ENCODE data around the gene WIZ.

- TF ChIP-seq, protein P1, sequence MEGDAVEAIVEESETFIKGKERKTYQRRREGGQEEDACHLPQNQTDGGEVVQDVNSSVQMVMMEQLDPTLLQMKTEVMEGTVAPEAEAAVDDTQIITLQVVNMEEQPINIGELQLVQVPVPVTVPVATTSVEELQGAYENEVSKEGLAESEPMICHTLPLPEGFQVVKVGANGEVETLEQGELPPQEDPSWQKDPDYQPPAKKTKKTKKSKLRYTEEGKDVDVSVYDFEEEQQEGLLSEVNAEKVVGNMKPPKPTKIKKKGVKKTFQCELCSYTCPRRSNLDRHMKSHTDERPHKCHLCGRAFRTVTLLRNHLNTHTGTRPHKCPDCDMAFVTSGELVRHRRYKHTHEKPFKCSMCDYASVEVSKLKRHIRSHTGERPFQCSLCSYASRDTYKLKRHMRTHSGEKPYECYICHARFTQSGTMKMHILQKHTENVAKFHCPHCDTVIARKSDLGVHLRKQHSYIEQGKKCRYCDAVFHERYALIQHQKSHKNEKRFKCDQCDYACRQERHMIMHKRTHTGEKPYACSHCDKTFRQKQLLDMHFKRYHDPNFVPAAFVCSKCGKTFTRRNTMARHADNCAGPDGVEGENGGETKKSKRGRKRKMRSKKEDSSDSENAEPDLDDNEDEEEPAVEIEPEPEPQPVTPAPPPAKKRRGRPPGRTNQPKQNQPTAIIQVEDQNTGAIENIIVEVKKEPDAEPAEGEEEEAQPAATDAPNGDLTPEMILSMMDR (IDR thresholded peaks at IDR 0.05 in 8 of 11, conservative IDR thresholded peaks at IDR 0.05 in 3 of 11): no peak
- TF ChIP-seq POLR2AphosphoS5 (IDR thresholded peaks at IDR 0.05) (no peak), POLR2A (IDR thresholded peaks at IDR 0.05) (no peak)
These were observed 52.5 kb downstream of the WIZ start for GRCh38 chr19:15397236-15397635.

All from spleen (tissue), 7 donors.